ENCODE data around the gene CLC. TPM values are rescaled to one million over a fixed set of nuclear protein-coding genes. Genes with fewer than 3 reads are reported as not detected.

CLC gene
- total RNA-seq, 1 donor from 2014 or later, result not detected

GRCh38 chr19:39710333-39710890, 27.4 kb downstream of the CLC start:
- no peak overlapping the region for H3K27ac Mint-ChIP-seq (ENCODE audit: unreplicated experiment)
- H3K27me3 Mint-ChIP-seq (ENCODE audit: low read depth), result peaks cover 68% of the 10 kb centered on the region
- no peaks in the 10 kb centered on the region for H3K4me1 Mint-ChIP-seq
- no peaks in the 10 kb centered on the region for H3K9me3 Mint-ChIP-seq
- TF ChIP-seq, protein P1, sequence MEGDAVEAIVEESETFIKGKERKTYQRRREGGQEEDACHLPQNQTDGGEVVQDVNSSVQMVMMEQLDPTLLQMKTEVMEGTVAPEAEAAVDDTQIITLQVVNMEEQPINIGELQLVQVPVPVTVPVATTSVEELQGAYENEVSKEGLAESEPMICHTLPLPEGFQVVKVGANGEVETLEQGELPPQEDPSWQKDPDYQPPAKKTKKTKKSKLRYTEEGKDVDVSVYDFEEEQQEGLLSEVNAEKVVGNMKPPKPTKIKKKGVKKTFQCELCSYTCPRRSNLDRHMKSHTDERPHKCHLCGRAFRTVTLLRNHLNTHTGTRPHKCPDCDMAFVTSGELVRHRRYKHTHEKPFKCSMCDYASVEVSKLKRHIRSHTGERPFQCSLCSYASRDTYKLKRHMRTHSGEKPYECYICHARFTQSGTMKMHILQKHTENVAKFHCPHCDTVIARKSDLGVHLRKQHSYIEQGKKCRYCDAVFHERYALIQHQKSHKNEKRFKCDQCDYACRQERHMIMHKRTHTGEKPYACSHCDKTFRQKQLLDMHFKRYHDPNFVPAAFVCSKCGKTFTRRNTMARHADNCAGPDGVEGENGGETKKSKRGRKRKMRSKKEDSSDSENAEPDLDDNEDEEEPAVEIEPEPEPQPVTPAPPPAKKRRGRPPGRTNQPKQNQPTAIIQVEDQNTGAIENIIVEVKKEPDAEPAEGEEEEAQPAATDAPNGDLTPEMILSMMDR (conservative IDR thresholded peaks at IDR 0.05), result no peak
- H3K4me3 Mint-ChIP-seq, result no peak overlapping the region
- no peaks in the 10 kb centered on the region for H3K36me3 Mint-ChIP-seq (ENCODE audit: low read depth)
- no peak for DNase-seq (ENCODE audit: low read depth, low spot score)

DNA sequence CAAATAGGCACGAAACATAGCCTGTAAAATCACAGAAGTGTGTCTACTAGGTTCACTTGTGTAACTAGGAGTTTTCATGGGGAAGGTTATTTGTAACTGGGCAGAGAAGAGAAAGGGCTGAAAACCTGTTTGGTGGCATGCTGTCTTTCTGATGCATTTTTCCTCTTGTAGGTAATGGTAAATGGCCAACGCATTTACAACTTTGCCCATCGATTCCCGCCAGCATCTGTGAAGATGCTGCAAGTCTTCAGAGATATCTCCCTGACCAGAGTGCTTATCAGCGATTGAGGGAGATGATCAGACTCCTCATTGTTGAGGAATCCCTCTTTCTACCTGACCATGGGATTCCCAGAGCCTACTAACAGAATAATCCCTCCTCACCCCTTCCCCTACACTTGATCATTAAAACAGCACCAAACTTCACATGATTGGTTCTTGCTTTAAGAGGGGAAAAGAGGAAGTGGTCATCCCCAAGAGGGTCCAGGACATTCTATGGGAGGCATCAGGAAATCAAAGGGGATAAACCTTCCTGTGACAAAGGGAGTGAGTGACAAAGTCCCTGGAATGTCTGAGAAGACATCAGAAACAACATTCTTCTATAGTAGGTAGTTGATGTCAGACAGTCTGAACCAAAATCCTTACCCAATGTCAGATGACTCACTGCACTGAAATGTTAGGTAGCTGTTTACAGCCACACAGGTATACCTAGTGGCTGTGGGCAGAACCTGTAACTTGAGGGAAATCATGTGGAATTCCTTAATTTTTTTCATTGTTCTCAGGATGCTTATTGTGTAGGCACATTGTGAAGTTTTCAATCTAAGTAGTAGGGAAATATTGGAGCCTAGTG, 28.6 kb downstream of the CLC start:
- Mint-ChIP-seq H3K9me3 (no peaks in the 10 kb centered on the region), H3K4me1 (no peaks in the 10 kb centered on the region), H3K4me3 (no peak overlapping the region), H3K27ac (ENCODE audit: unreplicated experiment) (no peak overlapping the region), H3K36me3 (ENCODE audit: low read depth) (no peaks in the 10 kb centered on the region), H3K27me3 (ENCODE audit: low read depth) (peaks cover 75% of the 10 kb centered on the region)
- DNase-seq (ENCODE audit: low read depth, low spot score), result no peak
- TF ChIP-seq, protein P1 (conservative IDR thresholded peaks at IDR 0.05), result no peak

GRCh38 chr19:39708594-39708993, 29.2 kb downstream of the CLC start:
- H3K36me3 Mint-ChIP-seq (ENCODE audit: low read depth), result no peaks in the 10 kb centered on the region
- no peaks in the 10 kb centered on the region for H3K9me3 Mint-ChIP-seq
- TF ChIP-seq, protein P1 (conservative IDR thresholded peaks at IDR 0.05), result no peak
- no peak overlapping the region for H3K4me3 Mint-ChIP-seq
- peaks cover 72% of the 10 kb centered on the region for H3K27me3 Mint-ChIP-seq (ENCODE audit: low read depth)
- H3K4me1 Mint-ChIP-seq, result no peaks in the 10 kb centered on the region
- DNase-seq (ENCODE audit: low read depth, low spot score), result no peak
- H3K27ac Mint-ChIP-seq (ENCODE audit: unreplicated experiment), result no peak overlapping the region

- Mint-ChIP-seq H3K4me1 (no peaks in the 10 kb centered on the region), H3K9me3 (no peaks in the 10 kb centered on the region), H3K27me3 (ENCODE audit: low read depth) (peaks cover 71% of the 10 kb centered on the region), H3K27ac (ENCODE audit: unreplicated experiment) (no peak overlapping the region), H3K36me3 (ENCODE audit: low read depth) (no peaks in the 10 kb centered on the region), H3K4me3 (no peak overlapping the region)
- DNase-seq (ENCODE audit: low read depth, low spot score), result no peak
- TF ChIP-seq, protein P1 (conservative IDR thresholded peaks at IDR 0.05), result no peak
Observed at GRCh38 chr19:39705578-39706188, 32.1 kb downstream of the CLC start.

DNA sequence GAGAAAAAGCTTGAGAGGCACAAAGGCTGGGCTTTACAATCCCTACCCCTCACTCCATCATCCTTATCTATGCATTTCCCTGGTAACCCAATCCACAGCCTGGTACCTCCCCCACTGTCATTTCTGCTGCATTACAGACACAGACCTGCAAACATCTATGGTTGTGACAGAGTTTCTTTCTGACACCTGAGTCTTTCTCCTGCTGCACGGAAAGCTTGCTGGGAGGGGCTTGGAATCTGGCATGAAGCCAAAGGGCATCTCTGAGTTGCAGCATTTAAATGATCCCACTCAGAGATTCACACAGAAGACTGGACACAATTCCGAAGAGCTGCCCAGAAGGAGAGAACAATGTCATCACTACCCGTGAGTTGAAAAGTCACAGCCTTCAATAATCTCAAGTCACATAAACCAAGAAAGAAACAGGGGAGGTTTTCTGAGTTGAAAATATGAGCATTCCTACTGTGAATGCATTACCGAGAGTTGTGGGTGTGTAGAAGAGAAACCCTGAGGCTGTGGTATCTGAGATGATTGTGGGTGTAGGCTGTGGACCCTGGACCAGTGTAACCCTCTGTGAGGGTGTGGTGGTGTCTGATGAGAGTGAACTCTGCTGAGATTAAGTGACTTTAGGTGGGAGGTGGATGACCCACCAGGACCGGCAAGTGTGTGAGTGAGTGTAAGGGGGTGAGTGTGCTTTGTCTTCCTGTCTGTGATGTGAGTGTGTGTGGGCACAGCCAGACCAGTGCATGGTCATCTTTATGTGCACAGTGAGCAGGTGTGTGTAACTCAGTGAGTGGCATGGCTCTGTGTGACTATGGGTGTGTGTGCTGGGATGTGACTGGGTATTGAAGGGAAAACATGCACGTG, 33.4 kb downstream of the CLC start, which contains the start of gene LGALS14:
LGALS14 (plus strand) TSS at position 301 of the 864 bp plus-strand sequence; CDS start at position 349, 48 bp downstream.
- DNase-seq (ENCODE audit: low read depth, low spot score), result no peak
- no peaks in the 10 kb centered on the region for H3K4me1 Mint-ChIP-seq
- H3K27ac Mint-ChIP-seq (ENCODE audit: unreplicated experiment), result no peak within 1 kb of the TSS
- TF ChIP-seq, protein P1 (conservative IDR thresholded peaks at IDR 0.05), result no peak
- H3K4me3 Mint-ChIP-seq, result no peak within 1 kb of the TSS
- H3K36me3 Mint-ChIP-seq (ENCODE audit: low read depth), result no peaks in the 10 kb centered on the region
- H3K9me3 Mint-ChIP-seq, result no peaks in the 10 kb centered on the region
- peaks cover 69% of the 10 kb centered on the region for H3K27me3 Mint-ChIP-seq (ENCODE audit: low read depth)

Data from neural crest cell (in vitro differentiated cells).